Measurements from ENCODE around the gene POLD1. TPM values are rescaled to one million over a fixed set of nuclear protein-coding genes. Genes with fewer than 3 reads are reported as not detected.

The POLD1 gene
- total and polyA plus RNA-seq, 4 donors: 7.5 to 57.1 (median 8.2) TPM

- no peak for DNase-seq (ENCODE audit: low spot score)
- Histone ChIP-seq H3K4me1 (ENCODE audit: control insufficient read depth in 4 of 4, insufficient read depth in 4 of 4, low read length in 3 of 4) (no peaks in the 10 kb centered on the region), H3K9ac (ENCODE audit: low read depth in 1 of 2, low read length in 2 of 2) (no peak overlapping the region), H3K4me3 (ENCODE audit: low read depth in 1 of 3, low read length in 3 of 3) (no peak overlapping the region), H3K27ac (ENCODE audit: low read depth in 1 of 2, low read length in 2 of 2) (no peak overlapping the region), H3K9me3 (ENCODE audit: control insufficient read depth in 4 of 4, low read length in 3 of 4) (no peaks in the 10 kb centered on the region), H3K27me3 (ENCODE audit: control insufficient read depth in 4 of 4, insufficient read depth in 4 of 4, low read length in 3 of 4) (peaks cover 0 to 2% (median 0%) of the 10 kb centered on the region in 4 donors), H3K36me3 (ENCODE audit: control insufficient read depth in 4 of 4, insufficient read depth in 3 of 4, low read depth in 1 of 4, low read length in 3 of 4) (no peaks in the 10 kb centered on the region)
- no peak for TF ChIP-seq MAX (IDR thresholded peaks at IDR 0.05)
- TF ChIP-seq FOXA2 (IDR thresholded peaks at IDR 0.05): no peak
- no peak for TF ChIP-seq REST (IDR thresholded peaks at IDR 0.05)
- no peak for TF ChIP-seq HNF4A (conservative IDR thresholded peaks at IDR 0.05)
- TF ChIP-seq TAF1 (conservative IDR thresholded peaks at IDR 0.05): no peak
- TF ChIP-seq GABPA (IDR thresholded peaks at IDR 0.05 in 1 of 2, conservative IDR thresholded peaks at IDR 0.05 in 1 of 2): no peak
- TF ChIP-seq FOXA1 (IDR thresholded peaks at IDR 0.05): no peak
- no peak for TF ChIP-seq EGR1 (IDR thresholded peaks at IDR 0.05; ENCODE audit: low read depth in 2 of 2)
- TF ChIP-seq SP1 (IDR thresholded peaks at IDR 0.05): no peak
- no peak for TF ChIP-seq HNF4G (IDR thresholded peaks at IDR 0.05)
- TF ChIP-seq RXRA (IDR thresholded peaks at IDR 0.05): no peak
- TF ChIP-seq ATF3 (IDR thresholded peaks at IDR 0.05): no peak
- TF ChIP-seq NR2F2 (IDR thresholded peaks at IDR 0.05): no peak
- no peak for TF ChIP-seq ZBTB33 (IDR thresholded peaks at IDR 0.05)
- no peak for TF ChIP-seq RAD21 (IDR thresholded peaks at IDR 0.05)
- TF ChIP-seq CTCF (IDR thresholded peaks at IDR 0.05; ENCODE audit: low read depth, low read length, missing input control): no peak
- TF ChIP-seq JUND (IDR thresholded peaks at IDR 0.05): no peak
- WGBS: 86% methylated on average over 18 of the region's 18 CpGs
Observed at GRCh38 chr19:50422397-50423278, 38.5 kb downstream of the POLD1 start.

Data from liver (tissue), 9 donors.